Panc1 (cell line): ENCODE results near the gene CTF1.

Experiments
- POLR2AphosphoS5 ChIP-seq: IDR thresholded peaks from 2 replicates; pipeline ENCODE4 v1.6.1; 2012; ENCODE audit warnings: mild to moderate bottlenecking, low read depth, low read length, moderate library complexity
- REST ChIP-seq, 2 experiments: IDR thresholded peaks; 2 replicates each; pipeline ENCODE4 v1.6.1; 2011 to 2012; ENCODE audit warnings: low read depth in 2 of 2, control low read depth in 1 of 2, low read length in 1 of 2, mild to moderate bottlenecking in 1 of 2, moderate library complexity in 1 of 2; ENCODE audit not compliant: insufficient read depth in 1 of 2
- TCF7L2 ChIP-seq: IDR thresholded peaks from 2 replicates; pipeline ENCODE4 v1.6.1; 2011; ENCODE audit warnings: mild to moderate bottlenecking, low read depth, low read length, inconsistent platforms
- TF ChIP-seq, protein P1 (sequence below): fragments of 450-650 bp; IDR thresholded peaks from 2 replicates; pipeline ENCODE4 v1.5.1; 2017; ENCODE audit warnings: mild to moderate bottlenecking

GRCh38 chr16:30875871-30876801 is 20.3 kb upstream of the CTF1 start:
- TF ChIP-seq, protein P1, sequence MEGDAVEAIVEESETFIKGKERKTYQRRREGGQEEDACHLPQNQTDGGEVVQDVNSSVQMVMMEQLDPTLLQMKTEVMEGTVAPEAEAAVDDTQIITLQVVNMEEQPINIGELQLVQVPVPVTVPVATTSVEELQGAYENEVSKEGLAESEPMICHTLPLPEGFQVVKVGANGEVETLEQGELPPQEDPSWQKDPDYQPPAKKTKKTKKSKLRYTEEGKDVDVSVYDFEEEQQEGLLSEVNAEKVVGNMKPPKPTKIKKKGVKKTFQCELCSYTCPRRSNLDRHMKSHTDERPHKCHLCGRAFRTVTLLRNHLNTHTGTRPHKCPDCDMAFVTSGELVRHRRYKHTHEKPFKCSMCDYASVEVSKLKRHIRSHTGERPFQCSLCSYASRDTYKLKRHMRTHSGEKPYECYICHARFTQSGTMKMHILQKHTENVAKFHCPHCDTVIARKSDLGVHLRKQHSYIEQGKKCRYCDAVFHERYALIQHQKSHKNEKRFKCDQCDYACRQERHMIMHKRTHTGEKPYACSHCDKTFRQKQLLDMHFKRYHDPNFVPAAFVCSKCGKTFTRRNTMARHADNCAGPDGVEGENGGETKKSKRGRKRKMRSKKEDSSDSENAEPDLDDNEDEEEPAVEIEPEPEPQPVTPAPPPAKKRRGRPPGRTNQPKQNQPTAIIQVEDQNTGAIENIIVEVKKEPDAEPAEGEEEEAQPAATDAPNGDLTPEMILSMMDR = no peak
- TF ChIP-seq POLR2AphosphoS5 = no peak
- TF ChIP-seq REST (IDR thresholded peaks at IDR 0.05; ENCODE audit: insufficient read depth in 1 of 2, low read depth in 2 of 2, low read length in 1 of 2) = no peak
- TF ChIP-seq TCF7L2 = no peak
